Parathyroid adenoma (tissue), 2 donors: ENCODE measurements around the gene PHEX.

Source experiments
- H2AFZ ChIP-seq: fragments of 300-600 bp; sonication (generic); one replicate; pipeline ENCODE4 v1.7.0; 2017; ENCODE audit warnings: antibody characterized with exemption, mild to moderate bottlenecking
- H3K27ac ChIP-seq: fragments of 300-600 bp; sonication (generic); one replicate; pipeline ENCODE4 v1.7.0; 2017
- H3K27me3 ChIP-seq: fragments of 300-600 bp; sonication (generic); one replicate; pipeline ENCODE4 v1.7.0; 2017; ENCODE audit warnings: low read length; ENCODE audit not compliant: control insufficient read depth, insufficient read depth
- H3K36me3 ChIP-seq: fragments of 300-600 bp; sonication (generic); one replicate; pipeline ENCODE4 v1.7.0; 2017; ENCODE audit warnings: low read length; ENCODE audit not compliant: control insufficient read depth, insufficient read depth
- H3K4me1 ChIP-seq: fragments of 300-600 bp; sonication (generic); one replicate; pipeline ENCODE4 v1.7.0; 2017; ENCODE audit warnings: control low read depth
- H3K4me2 ChIP-seq: fragments of 300-600 bp; sonication (generic); one replicate; pipeline ENCODE4 v1.7.0; 2017; ENCODE audit warnings: low read length
- H3K4me3 ChIP-seq: fragments of 300-600 bp; sonication (generic); one replicate; pipeline ENCODE4 v1.7.0; 2017; ENCODE audit warnings: low read depth, low read length
- H3K79me2 ChIP-seq: fragments of 300-600 bp; sonication (generic); one replicate; pipeline ENCODE4 v1.7.0; 2017; ENCODE audit warnings: control low read depth
- H3K9ac ChIP-seq: fragments of 300-600 bp; sonication (generic); one replicate; pipeline ENCODE4 v1.7.0; 2017; ENCODE audit warnings: mild to moderate bottlenecking
- H3K9me3 ChIP-seq: fragments of 300-600 bp; sonication (generic); one replicate; pipeline ENCODE4 v1.7.0; 2017; ENCODE audit warnings: low read length; ENCODE audit not compliant: control insufficient read depth
- CTCF ChIP-seq: fragments of 300-600 bp; sonication (generic); IDR thresholded peaks from one replicate; pipeline ENCODE4 v1.7.0; 2017; ENCODE audit warnings: antibody characterized with exemption, mild to moderate bottlenecking
- donor health status: primary hyperparathyroidism.

Gene PHEX

GRCh38 chrX:22296871-22297270 is 264.7 kb downstream of the PHEX start:
- Histone ChIP-seq H2AFZ (no peak overlapping the region), H3K4me3 (no peak overlapping the region), H3K36me3 (no peaks in the 10 kb centered on the region), H3K9me3 (no peaks in the 10 kb centered on the region), H3K79me2 (no peaks in the 10 kb centered on the region), H3K4me2 (no peak overlapping the region), H3K4me1 (no peaks in the 10 kb centered on the region), H3K9ac (no peak overlapping the region), H3K27ac (no peak overlapping the region), H3K27me3 (no peaks in the 10 kb centered on the region)
- no peak for TF ChIP-seq CTCF

- Histone ChIP-seq H3K9ac (no peak overlapping the region), H3K36me3 (no peaks in the 10 kb centered on the region), H3K79me2 (no peaks in the 10 kb centered on the region), H2AFZ (peak overlapping the region; percentile 56), H3K9me3 (no peaks in the 10 kb centered on the region), H3K4me2 (peak overlapping the region; percentile 57), H3K4me3 (no peak overlapping the region), H3K27me3 (no peaks in the 10 kb centered on the region), H3K27ac (peak overlapping the region; percentile 83), H3K4me1 (no peaks in the 10 kb centered on the region)
- no peak for TF ChIP-seq CTCF
Observed at GRCh38 chrX:22300130-22300529, 268.0 kb downstream of the PHEX start.
